ENCODE measurements around the gene USP3.

The USP3 gene

DNA sequence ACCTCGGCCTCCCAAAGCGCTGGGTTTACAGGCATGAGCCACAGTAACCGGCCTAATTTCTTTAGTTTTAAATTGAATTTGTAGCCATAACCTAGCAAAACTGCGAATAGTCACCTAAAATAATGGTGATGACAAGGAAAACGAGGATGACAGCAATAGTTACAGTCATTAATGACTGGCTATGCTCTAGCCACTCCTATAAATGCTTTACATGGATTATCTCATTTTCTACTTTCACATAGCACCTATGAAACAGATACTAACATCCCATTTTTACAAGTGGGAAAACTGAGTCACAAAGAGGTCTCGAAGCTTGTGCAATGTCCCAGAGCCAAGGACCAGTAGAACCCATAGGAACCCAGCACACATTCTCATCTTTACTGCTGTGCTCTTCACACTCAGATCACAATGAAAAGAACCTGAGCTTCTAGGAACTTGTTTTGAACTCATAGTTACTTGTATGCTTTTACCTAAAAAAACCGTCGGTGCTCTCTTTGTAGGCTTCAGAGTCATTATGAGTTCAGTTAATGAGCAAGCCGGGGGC lies 132.2 kb downstream of the USP3 start:
- Histone ChIP-seq H3K9ac (ENCODE audit: low read depth, low read length) (no peak overlapping the region), H3K36me3 (ENCODE audit: insufficient read depth, low read length) (peaks cover 6% of the 10 kb centered on the region; the same call in 1 of the 2 replicates), H3K4me1 (ENCODE audit: insufficient read depth, low read length) (no peaks in the 10 kb centered on the region), H3K9me3 (ENCODE audit: control insufficient read depth, insufficient read depth, low read length) (no peaks in the 10 kb centered on the region)

DNA sequence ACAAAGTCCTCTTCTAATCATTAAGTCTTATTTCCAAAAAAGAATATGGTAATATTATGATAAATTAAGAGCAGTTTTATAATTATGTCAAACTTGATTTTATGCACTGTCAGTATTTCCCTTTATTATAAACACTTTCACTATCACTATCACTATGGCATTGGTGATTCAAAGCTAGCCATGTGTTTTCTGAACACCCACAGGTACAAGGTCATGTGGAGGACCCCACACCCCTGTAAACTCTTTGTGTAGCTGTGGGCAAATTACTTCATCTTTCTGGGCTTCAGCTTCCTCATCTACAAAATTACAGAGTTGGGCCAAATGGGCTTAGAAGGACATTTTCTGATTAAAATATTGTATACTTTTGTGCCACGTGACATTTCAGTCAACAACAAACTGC lies 134.4 kb downstream of the USP3 start:
- Histone ChIP-seq H3K9me3 (ENCODE audit: control insufficient read depth, insufficient read depth, low read length) (no peaks in the 10 kb centered on the region), H3K4me1 (ENCODE audit: insufficient read depth, low read length) (no peaks in the 10 kb centered on the region), H3K9ac (ENCODE audit: low read depth, low read length) (no peak overlapping the region), H3K36me3 (ENCODE audit: insufficient read depth, low read length) (peaks cover under 1% of the 10 kb centered on the region; the same call in 1 of the 2 replicates)

GRCh38 chr15:63640146-63640545 lies 135.8 kb downstream of the USP3 start:
- Histone ChIP-seq H3K4me1 (ENCODE audit: insufficient read depth, low read length) (no peaks in the 10 kb centered on the region), H3K36me3 (ENCODE audit: insufficient read depth, low read length) (no peaks in the 10 kb centered on the region; the same call in 1 of the 2 replicates), H3K9ac (ENCODE audit: low read depth, low read length) (no peak overlapping the region), H3K9me3 (ENCODE audit: control insufficient read depth, insufficient read depth, low read length) (no peaks in the 10 kb centered on the region)

Data from ES-I3 (cell line).